GM18858 (cell line): ENCODE data around the gene SCRT2.
"Not testable (repeated sequence)": the region's sequence is repeated elsewhere in the genome, so short reads cannot be mapped to it uniquely, and the experiment has no call there.

ENCODE experiments used
- ATAC-seq: cut with Tn5 transposase; IDR thresholded peaks from one replicate; pipeline ENCODE4 v1.9.1; 2021; ENCODE audit not compliant: unreplicated experiment

SCRT2 gene

DNA sequence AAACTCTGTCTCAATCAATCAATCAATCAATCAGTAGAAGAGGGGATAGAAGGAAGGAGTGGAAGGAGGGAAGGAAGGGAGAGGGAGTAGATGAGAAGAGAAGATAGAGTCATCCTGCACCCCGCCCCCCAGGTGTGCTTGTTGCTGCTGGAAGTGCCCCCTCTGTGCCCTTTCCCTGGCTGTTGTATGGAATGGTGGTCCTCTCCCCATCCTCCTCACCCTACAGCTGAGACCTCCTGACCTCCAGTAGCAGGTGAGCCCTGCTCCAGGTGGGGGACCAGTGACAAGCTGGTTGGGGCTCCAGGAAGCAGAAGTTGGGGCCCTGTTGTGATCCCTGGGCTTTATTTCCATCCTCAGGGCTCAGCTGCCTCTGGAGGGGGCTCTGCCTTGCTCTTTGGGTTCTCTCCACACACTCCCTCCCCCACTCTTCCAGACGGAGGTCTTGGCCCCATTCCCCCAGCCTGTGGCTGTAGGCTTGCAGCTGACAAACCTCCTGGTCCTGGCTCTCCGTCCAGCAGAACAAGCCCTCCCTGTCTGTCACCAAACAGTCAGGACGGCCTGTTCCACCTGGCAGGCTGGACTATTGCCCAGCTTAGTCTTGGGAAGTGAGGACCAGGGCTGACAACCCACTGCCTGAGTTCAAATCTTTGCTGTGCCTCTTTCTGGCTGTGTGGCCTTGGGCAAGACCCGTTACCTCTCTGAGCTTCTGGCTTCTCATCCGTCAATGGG, 26.0 kb upstream of the SCRT2 start:
- ATAC-seq = no peak

DNA sequence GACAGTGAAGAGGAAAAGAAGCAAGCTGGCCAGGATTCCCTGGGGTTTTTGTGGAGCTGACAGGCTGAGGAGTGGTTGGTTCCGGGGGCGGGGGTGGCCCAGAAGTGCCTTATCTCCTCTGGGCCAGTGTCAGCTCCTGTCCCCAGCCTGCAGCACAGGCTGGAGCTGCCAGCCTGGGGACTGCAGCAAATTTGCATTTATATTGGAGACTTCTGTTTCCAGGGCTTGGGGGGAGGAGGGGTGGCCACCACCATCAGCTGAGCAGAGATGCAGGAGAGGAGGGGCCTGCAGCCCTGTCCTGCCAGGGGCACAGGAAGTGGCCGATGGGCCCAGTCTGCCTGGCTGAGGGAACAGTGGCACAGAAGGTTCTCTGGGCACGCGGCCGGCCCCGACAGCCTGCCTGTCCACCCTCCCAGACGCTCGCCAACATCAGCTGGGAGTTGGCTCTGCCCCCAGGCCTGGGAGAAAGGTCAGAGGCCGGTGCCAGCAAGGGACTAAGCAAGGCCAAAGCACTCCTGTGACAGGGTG, 24.3 kb upstream of the SCRT2 start:
- no peak for ATAC-seq

DNA sequence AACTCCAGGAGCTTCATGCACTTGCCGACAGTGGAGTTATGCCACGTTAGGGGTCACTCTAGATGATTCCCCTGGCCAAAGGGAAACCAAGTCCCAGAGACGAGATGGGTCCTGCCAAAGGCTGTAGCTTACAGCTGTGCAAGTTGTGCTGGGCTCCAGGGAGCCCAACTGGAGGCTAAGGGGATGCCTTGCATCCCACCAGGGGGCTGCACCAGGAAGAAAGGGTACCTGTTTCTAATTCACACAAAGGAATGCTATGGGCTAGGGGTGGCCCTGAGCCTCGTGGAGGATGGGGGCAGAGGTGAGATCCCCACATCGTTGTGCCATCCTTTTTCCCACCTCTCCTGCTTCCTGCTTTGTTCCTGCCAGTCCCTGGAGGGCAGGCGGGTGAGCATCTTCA, 23.7 kb upstream of the SCRT2 start:
- no peak for ATAC-seq

DNA sequence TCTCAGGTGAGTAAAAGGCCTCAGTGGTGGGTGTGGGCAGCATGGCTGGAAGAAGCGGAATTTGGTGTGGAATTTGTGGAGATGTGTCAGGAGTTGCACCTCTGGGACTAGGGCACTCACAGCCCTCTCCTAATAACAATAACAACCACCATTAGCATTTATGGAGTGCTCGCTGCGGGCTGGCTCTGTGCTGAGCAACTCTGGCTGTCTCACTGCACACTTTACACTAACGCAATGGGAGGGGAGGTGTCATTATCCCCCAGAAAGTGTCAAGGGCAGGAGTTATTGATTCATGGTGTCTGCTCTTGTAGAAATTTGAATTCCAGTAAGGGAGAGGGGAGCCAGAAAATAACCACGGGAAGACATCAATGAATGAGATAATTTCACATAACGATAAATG, 22.7 kb upstream of the SCRT2 start:
- no peak for ATAC-seq

DNA sequence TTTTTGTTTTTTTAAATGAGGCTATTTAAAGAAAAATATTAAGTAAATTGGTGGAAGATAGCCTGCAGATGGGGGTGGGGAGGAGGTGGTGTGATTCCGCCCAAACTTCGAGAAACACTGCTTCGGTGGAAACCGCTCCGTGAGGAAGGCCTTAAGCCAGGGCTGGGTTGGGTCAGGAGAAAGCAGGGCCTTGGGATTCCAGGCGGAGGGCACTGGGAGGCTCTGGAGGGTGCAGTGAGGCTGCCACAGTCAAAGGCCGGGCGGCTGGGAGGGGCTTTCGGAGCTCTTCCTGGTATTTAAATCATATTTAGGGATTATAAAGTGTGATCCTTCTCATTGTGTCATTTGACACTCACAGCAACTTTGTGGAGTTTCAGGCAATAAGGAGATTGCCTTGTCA, 22.2 kb upstream of the SCRT2 start:
- ATAC-seq = no peak

DNA sequence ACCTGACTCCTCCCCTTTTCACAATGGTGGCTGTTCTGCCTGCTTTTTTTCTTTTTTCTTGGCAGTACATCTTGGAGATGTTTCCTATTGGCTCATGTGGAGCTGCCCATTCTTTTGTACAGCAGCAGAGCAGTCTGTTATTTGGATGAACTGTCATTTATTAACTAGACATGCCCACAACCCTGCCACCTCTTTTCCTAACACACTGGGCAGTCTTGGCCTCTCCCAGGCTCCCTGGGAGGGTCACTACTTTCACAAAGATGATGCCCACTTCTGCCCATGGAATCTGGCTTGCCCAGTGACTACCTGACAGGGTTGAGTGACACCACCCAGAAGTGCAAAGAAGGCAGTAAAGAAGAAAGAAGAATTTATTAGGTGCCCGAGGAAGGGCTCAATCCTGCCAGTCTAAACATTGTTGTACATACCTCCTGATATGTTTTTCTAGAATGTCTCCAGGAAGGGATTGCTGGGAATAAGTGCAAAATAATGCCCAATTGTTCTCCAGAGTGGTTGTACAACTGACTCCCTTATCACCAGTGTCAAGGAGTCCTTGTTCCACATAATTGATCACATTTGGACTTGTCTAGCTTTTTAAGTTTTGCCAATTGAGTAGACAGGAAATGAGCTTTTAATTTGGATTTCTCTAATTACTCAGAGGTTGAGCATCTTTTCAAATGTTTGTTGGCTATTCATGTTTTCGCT, 19.7 kb upstream of the SCRT2 start:
- ATAC-seq = no peak

DNA sequence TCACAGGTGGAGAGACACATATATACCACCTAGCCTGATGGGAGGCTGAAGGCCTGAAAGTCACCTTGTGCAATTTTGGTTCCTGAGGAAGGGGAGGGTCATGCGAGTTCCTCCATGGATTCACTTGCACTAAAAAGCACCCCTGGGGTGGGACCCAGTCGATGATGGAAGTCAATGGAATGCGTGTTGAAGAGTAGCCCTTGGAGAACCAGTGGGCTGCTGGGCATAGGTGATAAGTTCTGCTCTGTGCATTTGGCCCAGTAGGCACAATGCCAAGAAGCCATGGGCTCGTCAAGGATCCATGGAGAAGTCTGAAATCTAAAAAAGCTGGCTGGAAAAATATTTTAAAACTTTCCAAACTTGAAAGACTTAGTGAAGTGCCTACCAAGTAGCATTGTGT, 18.9 kb upstream of the SCRT2 start:
- no peak for ATAC-seq

DNA sequence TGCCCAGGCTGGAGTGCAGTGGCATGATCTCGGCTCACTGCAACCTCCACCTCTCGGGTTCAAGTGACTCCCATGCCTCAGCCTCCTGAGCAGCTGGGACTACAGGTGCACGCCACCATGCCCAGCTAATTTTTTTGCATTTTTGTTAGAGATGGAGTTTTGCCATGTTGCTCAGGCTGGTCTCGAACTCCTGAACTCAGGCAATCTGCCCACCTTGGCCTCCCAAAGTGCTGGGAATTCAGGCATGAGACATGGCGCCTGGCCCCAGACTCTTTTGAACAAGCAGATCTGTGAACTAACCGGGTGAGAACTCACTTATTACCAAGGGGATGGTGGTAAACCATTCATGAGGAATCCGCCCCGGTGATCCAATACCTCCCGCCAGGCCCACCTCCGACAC, 18.2 kb upstream of the SCRT2 start:
- not testable (repeated sequence) for ATAC-seq

DNA sequence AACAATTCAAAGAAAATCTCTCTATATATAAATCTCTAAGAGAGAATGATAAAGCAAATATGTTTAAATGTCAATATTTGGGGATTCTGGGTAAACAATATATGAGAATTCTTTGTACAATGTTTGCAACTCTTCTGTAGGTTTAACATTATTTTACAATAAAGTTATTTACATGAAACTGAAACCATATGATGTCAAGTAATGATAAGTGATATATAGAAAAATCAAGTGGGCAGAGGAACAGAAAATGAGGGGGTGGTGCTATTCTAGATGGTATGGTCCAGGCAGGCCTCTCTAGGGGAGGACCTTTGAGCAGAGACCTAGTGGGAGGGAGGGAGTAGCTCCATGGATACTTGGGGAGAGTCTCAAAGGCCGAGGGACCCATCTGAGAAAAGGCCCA, 16.4 kb upstream of the SCRT2 start:
- ATAC-seq = no peak

DNA sequence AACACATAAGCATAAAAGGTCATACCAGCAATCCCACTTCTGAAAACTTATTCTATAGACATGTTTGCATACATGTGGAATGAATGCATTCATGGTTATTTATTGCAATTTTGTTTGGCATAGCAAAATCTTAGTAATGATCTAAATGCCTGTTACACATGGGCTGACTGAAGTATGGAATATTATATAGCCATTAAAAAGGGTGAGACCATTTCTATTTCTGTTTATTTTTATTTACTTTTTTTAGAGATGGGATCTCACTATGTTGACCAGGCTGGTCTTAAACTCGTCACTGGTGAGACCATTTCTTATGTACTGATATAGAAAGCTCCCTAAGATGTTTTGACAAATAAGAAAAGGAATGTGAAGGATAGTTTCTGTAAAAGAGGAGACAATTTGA, 14.3 kb upstream of the SCRT2 start:
- ATAC-seq = no peak

DNA sequence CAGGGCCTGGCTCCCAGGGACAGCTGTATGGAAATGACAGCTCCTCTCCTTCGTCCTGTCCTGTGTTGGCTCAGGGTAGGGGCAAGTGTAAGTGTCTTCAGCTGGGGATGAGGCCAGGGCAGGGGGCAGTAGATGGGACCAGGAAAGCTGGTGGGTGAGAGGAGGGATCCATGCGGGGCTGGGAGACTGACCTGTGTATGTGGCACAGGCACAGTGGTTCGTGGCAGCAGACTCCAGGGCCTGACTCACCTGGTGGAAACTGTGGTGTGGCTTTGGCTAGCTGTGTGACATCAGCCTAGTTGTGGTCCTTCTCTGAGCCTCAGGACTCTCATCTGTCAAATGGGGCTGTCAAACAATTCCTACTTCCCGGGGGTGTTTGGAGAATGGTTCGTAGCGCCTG, 13.7 kb upstream of the SCRT2 start:
- ATAC-seq = no peak

DNA sequence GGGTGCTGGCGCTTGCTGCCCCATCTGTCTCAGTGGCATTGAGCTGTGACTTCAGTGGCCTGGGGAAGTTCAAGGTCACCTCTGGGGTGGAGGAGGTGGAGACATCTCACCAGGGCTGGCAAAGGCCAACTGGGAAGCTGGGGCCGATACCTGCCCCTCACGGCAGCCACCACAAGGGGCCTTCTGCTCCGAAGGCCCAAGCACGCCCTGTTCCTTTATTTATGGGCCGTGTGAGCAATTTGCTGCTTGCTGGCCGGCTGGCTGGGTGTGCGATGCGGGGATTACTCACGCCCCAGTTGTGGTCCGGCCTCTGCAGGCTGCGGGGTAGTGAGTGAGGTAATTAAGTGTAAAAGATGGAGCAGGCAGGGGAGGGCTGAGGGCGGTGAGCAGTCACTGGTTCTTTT, 13.2 kb upstream of the SCRT2 start:
- no peak for ATAC-seq

DNA sequence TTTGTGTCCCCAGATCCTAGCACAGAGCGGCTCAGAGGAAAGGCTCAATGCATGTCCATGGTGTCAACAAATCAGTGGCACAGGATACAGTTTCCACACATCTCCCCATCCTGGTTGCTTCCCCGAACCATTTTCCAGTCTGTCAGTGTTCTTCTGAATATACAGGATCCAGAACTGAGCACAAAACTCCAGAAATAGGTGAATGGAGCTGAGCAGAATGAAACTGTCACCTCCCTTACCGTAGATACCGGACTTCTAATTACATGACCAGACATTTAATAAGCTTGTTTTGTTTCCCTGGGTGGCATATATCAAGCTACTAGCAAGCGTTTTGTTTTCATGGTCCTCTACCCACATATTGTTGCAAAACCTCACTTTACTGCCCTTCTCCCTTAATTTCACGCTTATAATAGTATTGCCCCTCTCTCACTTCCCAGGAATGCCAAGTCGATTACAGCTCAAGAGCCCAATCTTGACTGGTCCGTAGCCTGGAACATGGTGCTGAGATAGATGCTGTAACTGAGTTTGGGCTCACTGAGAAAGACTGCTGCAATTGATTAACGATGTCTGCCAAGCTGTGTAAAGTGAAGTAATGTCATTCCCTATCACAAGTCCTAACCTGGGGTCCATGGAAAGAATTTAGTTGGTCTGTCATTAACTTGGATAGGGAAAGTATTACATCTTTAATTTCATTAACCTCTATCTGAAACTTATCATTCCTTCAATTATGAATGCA, 12.0 kb upstream of the SCRT2 start:
- ATAC-seq = no peak

DNA sequence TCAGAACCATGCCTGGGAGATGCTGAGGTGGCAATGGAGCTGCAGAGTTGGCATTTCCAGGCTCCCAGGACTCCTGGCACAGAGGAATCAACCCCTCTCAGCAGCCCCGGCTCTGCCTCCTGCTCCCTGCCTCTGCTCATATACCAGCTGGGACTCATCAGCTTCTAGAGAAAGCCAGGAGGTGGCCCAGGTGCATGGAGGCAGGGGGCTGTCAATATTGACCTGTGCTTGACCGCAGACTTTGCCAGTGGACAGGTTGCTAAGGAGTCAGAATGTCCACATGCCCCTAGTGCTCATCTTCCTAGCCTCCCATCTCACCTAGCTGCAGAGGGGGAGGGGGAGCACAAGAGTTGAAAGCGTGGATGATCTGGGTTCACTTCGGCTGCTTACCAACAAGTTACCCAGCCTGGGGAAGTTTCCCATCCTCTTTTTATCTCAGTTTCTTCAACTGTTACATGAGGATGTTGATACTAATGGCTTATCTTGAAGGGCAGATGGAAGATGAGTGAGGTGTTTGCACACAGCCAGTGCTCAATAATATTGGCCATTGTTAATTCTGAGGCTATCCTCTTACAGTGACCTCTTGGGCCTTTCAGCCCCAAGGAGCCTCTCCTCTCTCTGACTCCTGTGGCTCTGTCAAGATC, 9.2 kb upstream of the SCRT2 start:
- ATAC-seq = no peak

DNA sequence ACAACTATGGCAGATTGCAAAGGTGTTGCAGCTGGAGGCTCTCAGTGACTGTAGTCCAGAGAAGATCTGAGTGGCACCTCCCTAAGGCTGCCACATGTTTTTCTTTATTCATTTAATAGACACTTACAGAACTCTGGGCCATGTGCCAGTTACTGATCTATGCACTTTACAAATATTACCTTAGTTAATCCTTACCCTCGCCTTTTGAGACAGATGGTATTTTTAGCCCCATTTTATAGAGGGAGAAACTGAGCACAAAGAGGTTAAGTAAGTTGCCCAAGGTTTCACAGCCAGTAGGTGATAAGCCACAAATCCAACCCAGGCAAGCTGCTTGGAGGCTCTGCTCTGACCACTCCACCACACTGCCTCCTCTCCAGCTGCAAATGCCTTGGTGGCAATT, 6.5 kb upstream of the SCRT2 start:
- no peak for ATAC-seq

DNA sequence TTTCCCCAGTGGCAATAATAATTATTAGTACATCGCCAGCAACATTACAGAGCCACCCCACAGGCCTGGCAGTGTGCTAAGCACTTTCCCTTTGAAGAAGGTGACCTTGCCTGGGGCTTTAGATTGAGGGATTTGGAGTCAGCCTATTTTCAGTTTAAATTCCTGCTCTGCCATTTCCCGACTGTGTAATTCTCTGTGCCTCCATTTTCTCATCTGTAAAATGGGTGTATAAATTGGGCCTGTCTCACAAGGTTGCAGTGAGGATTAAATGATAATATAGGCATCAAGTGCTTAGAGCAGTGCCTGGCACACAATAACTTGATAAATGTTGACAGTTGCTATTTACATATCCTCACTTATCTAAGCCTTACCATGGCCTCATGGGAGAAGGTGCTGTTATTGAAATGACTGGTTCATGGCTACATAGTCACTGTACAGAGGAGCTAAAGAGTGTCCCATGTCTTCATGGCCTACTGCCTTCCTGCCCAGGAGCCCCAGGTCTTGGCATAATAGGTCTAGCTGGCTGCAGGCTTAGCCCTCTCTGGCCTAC, 5.1 kb upstream of the SCRT2 start:
- ATAC-seq = no peak

DNA sequence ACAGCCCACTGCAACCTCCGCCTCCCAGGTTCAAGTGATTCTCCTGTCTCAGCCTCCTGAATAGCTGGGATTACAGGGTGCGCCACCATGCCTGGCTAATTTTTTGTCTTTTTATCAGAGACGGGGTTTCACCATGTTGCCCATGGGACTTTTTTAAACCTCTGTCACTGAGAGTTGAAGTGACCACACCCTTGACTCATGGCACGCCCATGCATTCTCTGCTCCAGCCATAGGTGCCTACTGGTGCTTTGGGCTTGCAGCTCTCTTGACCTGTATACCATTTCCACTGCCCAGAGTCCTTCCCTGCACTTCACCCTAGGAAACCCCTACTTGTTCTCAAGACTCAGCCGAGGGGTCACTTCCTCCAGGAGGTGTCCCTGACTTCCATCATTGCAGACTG, 2.4 kb upstream of the SCRT2 start:
- ATAC-seq = no peak

DNA sequence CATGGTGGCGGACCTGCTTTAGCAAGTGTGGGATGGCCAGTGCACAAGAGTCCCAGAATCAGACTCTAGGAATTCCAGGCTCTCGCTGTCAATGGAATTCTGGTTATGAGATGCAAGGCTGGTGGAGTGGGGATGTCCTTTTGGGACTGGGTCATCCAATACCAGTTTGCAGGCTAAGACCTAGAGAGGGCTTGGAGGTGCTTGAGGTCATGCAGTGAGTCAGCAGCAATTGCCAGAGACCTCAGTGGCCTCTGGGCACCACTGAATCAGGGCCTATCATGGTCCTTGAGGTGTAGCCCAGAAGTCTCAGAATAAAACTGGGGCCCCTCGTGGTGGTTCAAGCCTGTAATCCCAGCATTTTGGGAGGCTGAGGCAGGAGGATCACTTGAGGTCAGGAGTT, 1.4 kb upstream of the SCRT2 start:
- ATAC-seq = no peak

DNA sequence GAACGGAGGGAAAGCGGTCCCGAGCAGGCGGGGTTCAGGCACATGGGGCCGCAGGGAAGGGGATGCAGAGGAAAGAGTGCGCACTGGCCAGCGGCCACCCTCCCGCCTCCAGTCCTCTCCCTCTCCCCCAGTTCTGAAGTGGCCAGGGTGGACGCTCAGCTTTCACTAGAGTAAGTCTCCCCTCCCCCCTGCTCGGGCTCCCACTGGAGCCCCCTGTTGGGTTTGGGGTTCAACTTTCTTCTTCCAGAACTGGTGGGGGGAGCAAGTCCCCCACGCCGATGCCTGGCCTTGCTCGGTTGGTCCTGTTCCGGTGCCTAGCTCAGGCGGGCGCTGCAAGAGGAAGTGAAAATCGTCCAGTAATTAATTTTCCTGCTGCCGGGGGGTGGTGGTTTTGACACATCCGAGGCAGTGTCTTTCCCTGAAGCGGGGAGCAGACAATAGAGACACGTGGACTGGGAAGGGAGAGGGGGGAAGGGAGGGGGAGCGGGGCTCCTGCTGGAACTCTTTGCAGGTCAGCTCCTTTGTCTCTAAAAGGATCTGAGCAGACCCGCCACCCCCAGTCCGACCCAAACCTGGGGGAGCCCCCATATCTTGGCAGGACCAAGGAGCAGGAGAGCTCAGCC, 824 bp upstream of the SCRT2 start:
- ATAC-seq = no peak

DNA sequence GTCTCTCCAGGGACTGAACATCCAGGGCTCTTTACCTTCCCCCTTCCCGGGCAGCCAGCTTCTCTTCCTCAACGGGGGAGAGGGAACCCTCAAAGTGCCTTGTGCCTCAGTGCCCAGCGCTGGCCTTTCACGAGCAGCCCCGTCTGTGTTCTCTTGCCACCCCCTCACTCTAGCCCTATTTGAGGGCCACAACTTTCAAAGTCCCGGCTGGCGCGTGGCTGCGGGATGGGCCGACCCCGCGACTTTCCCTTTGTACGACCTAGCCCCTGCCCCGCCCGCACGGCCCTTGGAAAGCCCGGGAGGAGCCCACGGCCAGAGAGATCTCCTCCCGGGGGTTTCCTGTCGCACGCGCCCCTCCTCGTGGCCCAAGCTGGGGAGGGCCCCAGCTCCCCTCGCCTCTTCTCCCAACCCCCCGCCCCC, 559 bp downstream of the SCRT2 start:
- no peak for ATAC-seq

DNA sequence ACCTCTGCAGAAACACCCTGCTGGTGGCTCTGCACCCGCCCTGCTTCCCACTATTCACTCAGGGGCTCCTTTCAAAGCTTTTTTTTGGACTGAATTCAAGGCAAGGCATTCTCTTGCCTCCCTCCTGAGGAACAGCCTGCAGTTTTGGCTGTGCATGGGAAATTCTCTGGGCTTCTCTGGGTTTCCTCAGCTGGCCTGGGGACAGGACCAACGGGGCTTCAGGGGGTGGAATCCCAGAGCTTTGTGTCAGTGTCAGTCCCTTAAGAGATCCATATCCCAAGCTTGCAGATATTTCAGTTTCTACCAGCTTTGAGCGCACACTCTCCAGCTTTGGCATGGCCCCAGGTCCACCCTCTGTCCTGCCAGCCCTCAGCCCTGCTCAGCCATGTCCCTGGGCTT, 2.0 kb downstream of the SCRT2 start:
- ATAC-seq = no peak
